Measurements from ENCODE around the gene LRRC8A. TPM values are rescaled to one million over a fixed set of nuclear protein-coding genes. Genes with fewer than 3 reads are reported as not detected.
"Not testable (repeated sequence)": the region's sequence is repeated elsewhere in the genome, so short reads cannot be mapped to it uniquely, and the experiment has no call there.

LRRC8A gene
- 10 to 100 TPM; 16.3 to 20.9 TPM for total RNA-seq

GRCh38 chr9:128881884-128882676 is at the start of gene LRRC8A, which contains the start of gene KYAT1:
LRRC8A (plus strand) TSS chr9:128882133; CDS start chr9:128907165, 25,032 bp downstream.
KYAT1 (minus strand) TSS chr9:128881950; CDS start chr9:128845405, 36,545 bp downstream.
- no peaks in the 10 kb centered on the region for H3K9me3 Mint-ChIP-seq
- H3K36me3 Mint-ChIP-seq, result peaks cover 19 to 27% of the 10 kb centered on the region in 2 donors
- ATAC-seq (peak; percentile 87 to 97), DNase-seq (ENCODE audit: low spot score in 2 of 2) (peak; percentile 96 to 99)
- peak within 1 kb of the TSS; percentile 97 for H3K27ac Mint-ChIP-seq

GRCh38 chr9:128833696-128834095 is 48.2 kb upstream of the LRRC8A start:
- Mint-ChIP-seq H3K36me3 (peaks cover 6 to 27% of the 10 kb centered on the region in 2 donors), H3K27ac (peak overlapping the region in 1 of 2 donors; percentile 68), H3K9me3 (no peaks in the 10 kb centered on the region)
- no peak for ATAC-seq
- DNase-seq (ENCODE audit: low spot score in 2 of 2), result no peak

- ATAC-seq (no peak), DNase-seq (ENCODE audit: low spot score in 2 of 2) (no peak)
- Mint-ChIP-seq H3K36me3 (peaks cover 0 to 19% of the 10 kb centered on the region in 2 donors), H3K9me3 (no peaks in the 10 kb centered on the region), H3K27ac (peak overlapping the region in 1 of 2 donors; percentile 27)
Observed at GRCh38 chr9:128835246-128836210, 46.4 kb upstream of the LRRC8A start.

GRCh38 chr9:128836509-128837145 is 45.3 kb upstream of the LRRC8A start:
- Mint-ChIP-seq H3K27ac (no peak overlapping the region), H3K9me3 (no peaks in the 10 kb centered on the region), H3K36me3 (peaks cover 0 to 19% of the 10 kb centered on the region in 2 donors)
- no peak for DNase-seq (ENCODE audit: low spot score in 2 of 2)
- no peak for ATAC-seq

DNA sequence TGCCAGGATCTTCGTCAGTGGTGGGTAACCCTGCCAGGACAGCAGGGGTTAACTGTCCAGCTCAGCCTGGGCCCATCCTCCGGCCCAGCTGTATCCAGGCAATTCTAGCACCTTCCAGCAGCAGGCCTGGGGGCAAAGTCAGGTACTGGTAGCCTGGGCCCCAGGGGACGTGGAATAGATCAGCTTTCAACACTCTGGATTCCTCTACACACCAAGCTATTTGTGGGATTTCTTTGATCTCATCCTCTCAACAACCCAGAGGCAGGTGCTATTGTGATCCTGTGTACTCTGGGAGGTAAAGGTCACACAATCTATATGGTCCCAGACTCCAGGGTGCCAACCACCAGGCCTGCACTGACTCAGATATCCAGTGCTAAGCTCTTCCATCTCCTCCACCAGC is 43.6 kb upstream of the LRRC8A start:
- Mint-ChIP-seq H3K36me3 (peaks cover 0 to 19% of the 10 kb centered on the region in 2 donors), H3K9me3 (no peaks in the 10 kb centered on the region), H3K27ac (no peak overlapping the region)
- no peak for DNase-seq (ENCODE audit: low spot score in 2 of 2)
- no peak for ATAC-seq

DNA sequence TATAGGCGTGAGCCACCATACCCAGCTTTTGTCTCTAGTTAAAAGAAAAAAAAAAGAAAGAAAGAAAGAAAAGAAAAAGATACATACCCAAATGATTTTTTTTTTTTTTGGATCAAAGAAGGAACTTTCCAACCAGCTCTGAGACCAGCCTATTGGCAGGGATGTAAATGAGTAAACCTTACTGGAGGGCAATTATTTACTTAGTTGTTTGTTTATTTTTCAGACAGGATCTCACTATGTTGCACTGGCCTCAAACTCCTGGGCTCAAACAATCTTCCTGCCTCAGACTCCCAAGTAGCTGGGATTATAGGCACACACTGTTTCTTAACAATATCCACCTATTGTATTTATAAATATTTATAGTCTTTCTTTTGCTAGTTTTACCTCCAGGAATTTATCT is 41.4 kb upstream of the LRRC8A start:
- ATAC-seq (no peak), DNase-seq (ENCODE audit: low spot score in 2 of 2) (no peak)
- Mint-ChIP-seq H3K27ac (no peak overlapping the region), H3K9me3 (no peaks in the 10 kb centered on the region), H3K36me3 (peaks cover 0 to 13% of the 10 kb centered on the region in 2 donors)

- no peaks in the 10 kb centered on the region for H3K9me3 Mint-ChIP-seq
- no peak overlapping the region for H3K27ac Mint-ChIP-seq
- ATAC-seq (peak in 1 of 2 donors; percentile 34), DNase-seq (ENCODE audit: low spot score in 2 of 2) (no peak)
- H3K36me3 Mint-ChIP-seq, result peaks cover 0 to 9% of the 10 kb centered on the region in 2 donors
Observed at GRCh38 chr9:128841694-128842492, 40.0 kb upstream of the LRRC8A start.

DNA sequence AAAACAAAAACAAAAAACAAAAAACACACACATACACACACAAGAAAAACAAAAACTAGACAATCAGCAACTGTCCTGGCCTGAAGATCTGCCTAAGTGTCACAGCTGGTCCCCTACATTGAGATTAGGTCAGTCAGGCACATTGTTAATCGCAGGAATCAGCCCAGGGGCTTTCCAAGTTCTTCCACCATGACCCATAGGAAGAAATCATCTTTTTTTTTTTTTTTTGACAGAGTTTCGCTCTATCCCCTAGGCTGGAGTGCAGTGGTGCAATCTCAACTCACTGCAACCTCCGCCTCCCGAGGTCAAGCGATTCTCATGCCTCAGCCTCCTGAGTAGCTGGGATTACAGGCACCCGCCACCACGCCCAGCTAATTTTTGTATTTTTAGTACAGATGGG is 38.8 kb upstream of the LRRC8A start:
- DNase-seq (ENCODE audit: low spot score in 2 of 2); H3K9me3 Mint-ChIP-seq; H3K27ac Mint-ChIP-seq; ATAC-seq: not testable (repeated sequence)
- H3K36me3 Mint-ChIP-seq, result peaks cover 0 to 10% of the 10 kb centered on the region in 2 donors

DNA sequence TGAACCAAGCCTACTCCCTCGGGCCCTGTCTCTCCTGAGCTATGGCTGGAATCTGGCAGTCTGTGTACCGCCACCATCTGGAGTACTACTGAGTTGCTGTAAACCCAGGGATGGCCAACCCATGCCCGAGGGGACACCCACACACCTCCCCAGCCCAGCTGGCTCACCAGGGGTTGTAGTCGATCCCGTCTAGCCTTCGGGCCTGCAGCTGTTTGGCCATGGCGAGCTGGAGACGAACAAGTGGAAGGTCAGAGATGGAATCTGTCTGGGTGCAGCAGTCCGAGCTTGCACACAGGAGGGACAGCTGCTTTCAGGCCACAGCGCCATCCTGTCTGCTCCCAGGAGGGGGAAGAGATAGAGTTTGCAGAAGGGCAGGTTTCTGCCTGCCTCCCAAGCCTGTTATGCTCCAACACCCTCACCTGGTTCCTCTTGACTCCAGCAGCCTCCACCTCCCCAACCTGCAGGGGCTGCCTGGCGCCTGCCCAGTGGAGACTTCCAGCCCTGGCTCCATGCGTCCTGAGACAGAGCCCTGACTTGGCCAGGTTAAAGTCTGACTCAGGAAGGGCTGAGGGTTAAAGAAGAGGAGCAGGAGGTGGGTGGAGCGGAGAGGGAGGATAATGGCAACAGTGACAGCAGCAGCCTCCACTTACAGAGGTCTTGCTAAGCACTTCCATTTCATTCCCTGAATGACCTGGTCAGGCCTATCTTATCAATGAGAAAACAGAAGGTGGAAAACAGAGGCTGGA is 36.6 kb upstream of the LRRC8A start:
- DNase-seq (ENCODE audit: low spot score in 2 of 2), result no peak
- Mint-ChIP-seq H3K27ac (no peak overlapping the region), H3K9me3 (no peaks in the 10 kb centered on the region), H3K36me3 (peaks cover 2 to 7% of the 10 kb centered on the region in 2 donors)
- no peak for ATAC-seq

DNA sequence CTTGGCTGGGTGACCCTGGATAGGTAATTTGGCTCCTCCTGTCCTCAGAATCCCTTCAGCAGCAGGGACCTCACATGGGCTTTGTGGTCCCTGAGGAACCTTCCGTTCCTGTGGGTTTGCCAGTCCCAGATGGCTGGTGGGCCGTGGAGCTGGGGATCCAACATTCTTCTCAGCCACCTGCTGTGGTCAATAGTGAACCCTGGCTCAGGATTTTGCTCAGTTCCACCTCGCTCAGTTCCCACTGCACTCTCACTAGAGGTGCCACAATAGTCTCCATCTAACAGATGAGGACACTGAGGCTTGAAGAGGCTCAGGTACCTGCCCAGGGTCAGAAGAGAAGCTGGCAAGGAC is 35.3 kb upstream of the LRRC8A start:
- H3K36me3 Mint-ChIP-seq, result peaks cover 15% of the 10 kb centered on the region in 2 donors
- DNase-seq (ENCODE audit: low spot score in 2 of 2) (no peak), ATAC-seq (no peak)
- no peak overlapping the region for H3K27ac Mint-ChIP-seq
- H3K9me3 Mint-ChIP-seq, result peaks cover 7 to 13% of the 10 kb centered on the region in 2 donors

- H3K9me3 Mint-ChIP-seq, result peaks cover 8 to 13% of the 10 kb centered on the region in 2 donors
- no peak for DNase-seq (ENCODE audit: low spot score in 2 of 2)
- peak overlapping the region in 1 of 2 donors; percentile 9 for H3K27ac Mint-ChIP-seq
- peaks cover 16% of the 10 kb centered on the region in 2 donors for H3K36me3 Mint-ChIP-seq
- no peak for ATAC-seq
Observed at GRCh38 chr9:128847803-128848202, 34.1 kb upstream of the LRRC8A start.

GRCh38 chr9:128851024-128851423 is 30.9 kb upstream of the LRRC8A start:
- not testable (repeated sequence) for H3K27ac Mint-ChIP-seq; DNase-seq (ENCODE audit: low spot score in 2 of 2); ATAC-seq
- Mint-ChIP-seq H3K36me3 (peaks cover 16% of the 10 kb centered on the region in 2 donors), H3K9me3 (peaks cover 8 to 13% of the 10 kb centered on the region in 2 donors)

GRCh38 chr9:128851779-128852600 is 29.9 kb upstream of the LRRC8A start:
- not testable (repeated sequence) for H3K27ac Mint-ChIP-seq, ATAC-seq
- peaks cover 16% of the 10 kb centered on the region in 2 donors for H3K36me3 Mint-ChIP-seq
- peak in 1 of 2 donors; percentile 13 for DNase-seq (ENCODE audit: low spot score in 2 of 2)
- H3K9me3 Mint-ChIP-seq, result peaks cover 8 to 13% of the 10 kb centered on the region in 2 donors

DNA sequence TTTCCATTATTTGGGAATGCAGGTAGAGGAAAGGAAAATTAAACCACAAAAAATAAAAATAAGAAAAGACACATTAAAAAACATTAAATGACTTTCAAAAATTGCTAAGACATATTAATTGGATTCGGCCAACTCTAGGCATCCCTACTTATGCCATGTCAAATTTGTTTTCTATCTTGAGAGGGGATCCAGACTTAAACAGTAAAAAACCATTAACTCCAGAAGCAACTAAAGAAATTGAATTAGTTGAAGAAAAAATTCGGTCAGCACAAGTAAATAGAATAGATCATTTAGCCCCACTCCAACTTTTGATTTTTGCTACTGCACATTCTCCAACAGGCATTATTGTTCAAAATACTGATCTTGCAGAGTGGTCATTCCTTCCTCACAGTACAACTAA is 29.3 kb upstream of the LRRC8A start:
- Mint-ChIP-seq H3K36me3 (peaks cover 15 to 16% of the 10 kb centered on the region in 2 donors), H3K9me3 (peaks cover 8 to 13% of the 10 kb centered on the region in 2 donors)
- ATAC-seq; DNase-seq (ENCODE audit: low spot score in 2 of 2); H3K27ac Mint-ChIP-seq: not testable (repeated sequence)
